Tibial nerve (tissue), 3 donors: ENCODE data around the gene CLECL1.

Source experiments
- CTCF ChIP-seq, 5 experiments: fragments of 200-600 bp in 3 of 5; fragments of 450-650 bp in 2 of 5; sonication (generic) in 3 of 5; IDR thresholded peaks; one replicate each; pipeline ENCODE4 v1.5.1; 2016 to 2019; ENCODE audit warnings: antibody characterized with exemption in 5 of 5, mild to moderate bottlenecking in 3 of 5, moderate library complexity in 2 of 5
- POLR2A ChIP-seq, 2 donors: fragments of 450-650 bp; IDR thresholded peaks; one replicate each; pipeline ENCODE4 v1.6.1; 2017; ENCODE audit warnings: antibody characterized with exemption in 2 of 2, mild to moderate bottlenecking in 2 of 2, moderate library complexity in 2 of 2

- TF ChIP-seq CTCF (IDR thresholded peaks at IDR 0.05), result no peak
- TF ChIP-seq POLR2A (IDR thresholded peaks at IDR 0.05), result no peak
Observed at GRCh38 chr12:9735601-9736000, 2.7 kb upstream of the CLECL1 start.
